Suppressor macrophage treated with lipopolysaccharide for 4 hours (primary cell): ENCODE data around the gene FBXL14.
"Not testable (repeated sequence)": the region's sequence is repeated elsewhere in the genome, so short reads cannot be mapped to it uniquely, and the experiment has no call there.

Experiments
- DNase-seq: peaks from one replicate; pipeline ENCODE4 v3.0.0-alpha.2; 2020

Gene FBXL14

GRCh38 chr12:1619159-1619558 is 24.8 kb upstream of the FBXL14 start:
- no peak for DNase-seq

GRCh38 chr12:1618489-1618888 is 24.1 kb upstream of the FBXL14 start:
- DNase-seq: peak; percentile 21

GRCh38 chr12:1616233-1617066 is 22.1 kb upstream of the FBXL14 start:
- peak; percentile 70 for DNase-seq

- no peak for DNase-seq
Observed at GRCh38 chr12:1614360-1614759, 20.0 kb upstream of the FBXL14 start.

GRCh38 chr12:1613860-1614259 is 19.5 kb upstream of the FBXL14 start:
- DNase-seq: no peak

GRCh38 chr12:1611803-1612572 is 17.6 kb upstream of the FBXL14 start:
- no peak for DNase-seq

GRCh38 chr12:1610072-1610643 is 15.8 kb upstream of the FBXL14 start:
- no peak for DNase-seq

GRCh38 chr12:1608713-1609119 is 14.3 kb upstream of the FBXL14 start:
- DNase-seq: peak; percentile 77

GRCh38 chr12:1607940-1608712 is 13.7 kb upstream of the FBXL14 start:
- DNase-seq: peak; percentile 60

GRCh38 chr12:1606021-1606622 is 11.7 kb upstream of the FBXL14 start:
- DNase-seq: peak; percentile 96

GRCh38 chr12:1605129-1606020 is 11.0 kb upstream of the FBXL14 start:
- peak; percentile 89 for DNase-seq

GRCh38 chr12:1604464-1604863 is 10.1 kb upstream of the FBXL14 start:
- no peak for DNase-seq

- peak; percentile 42 for DNase-seq
Observed at GRCh38 chr12:1603269-1603993, 9.1 kb upstream of the FBXL14 start.

- not testable (repeated sequence) for DNase-seq
Observed at GRCh38 chr12:1602706-1603105, 8.3 kb upstream of the FBXL14 start.

GRCh38 chr12:1598757-1599156 is 4.4 kb upstream of the FBXL14 start:
- no peak for DNase-seq

GRCh38 chr12:1595690-1596347 is 1.4 kb upstream of the FBXL14 start:
- DNase-seq: no peak

- DNase-seq: no peak
Observed at GRCh38 chr12:1595026-1595561, 713 bp upstream of the FBXL14 start.

- DNase-seq: peak; percentile 83
Observed at GRCh38 chr12:1594006-1594260, 448 bp downstream of the FBXL14 start.

GRCh38 chr12:1593174-1594005 is 991 bp downstream of the FBXL14 start:
- no peak for DNase-seq
